ENCODE data around the gene HBP1. TPM values are rescaled to one million over a fixed set of nuclear protein-coding genes. Genes with fewer than 3 reads are reported as not detected.

HBP1 gene
- total and polyA plus RNA-seq, 8 donors = 47.9 to 181 (median 125) TPM

GRCh38 chr7:107248551-107249316 is 79.9 kb downstream of the HBP1 start:
- Histone ChIP-seq H3K4me1 (no peaks in the 10 kb centered on the region), H3K9me3 (peaks cover 0 to 8% of the 10 kb centered on the region in 2 donors), H3K27ac (no peak overlapping the region), H3K27me3 (no peaks in the 10 kb centered on the region), H3K4me3 (no peak overlapping the region), H3K36me3 (peaks cover 0 to 40% of the 10 kb centered on the region in 2 donors)
- no peak for TF ChIP-seq CTCF (IDR thresholded peaks at IDR 0.05)
- no peak for DNase-seq
- no peak for ATAC-seq
- intact Hi-C loops (cut with DNase I) = no loop called here

- intact Hi-C loops (cut with DNase I) = no loop called here
- TF ChIP-seq CTCF (IDR thresholded peaks at IDR 0.05) = no peak
- ATAC-seq (no peak), DNase-seq (no peak)
- H3K9me3 ChIP-seq = no peaks in the 10 kb centered on the region
- H3K36me3 ChIP-seq = peaks cover 0 to 9% of the 10 kb centered on the region in 2 donors
- H3K27me3 ChIP-seq = no peaks in the 10 kb centered on the region
- H3K27ac ChIP-seq = no peak overlapping the region
- no peak overlapping the region for H3K4me3 ChIP-seq
- no peaks in the 10 kb centered on the region for H3K4me1 ChIP-seq
Measured at GRCh38 chr7:107251963-107252362, 83.2 kb downstream of the HBP1 start.

Other genes with a start within 250 kb of the HBP1 start
- gene PRKAR2B, start 124.3 kb upstream of the HBP1 start, total RNA-seq = 1 to 10 TPM; 4.3 to 6.1 TPM
- 10 to 100 TPM; 11.2 to 15.0 (median 12.0) TPM for gene PRKAR2B, start 124.3 kb upstream of the HBP1 start, polyA plus RNA-seq (ENCODE audit: insufficient read length in 6 of 6)

Measured in left lung (tissue), 10 donors.